ENCODE measurements around the gene RNASEH2B.

Gene RNASEH2B

DNA sequence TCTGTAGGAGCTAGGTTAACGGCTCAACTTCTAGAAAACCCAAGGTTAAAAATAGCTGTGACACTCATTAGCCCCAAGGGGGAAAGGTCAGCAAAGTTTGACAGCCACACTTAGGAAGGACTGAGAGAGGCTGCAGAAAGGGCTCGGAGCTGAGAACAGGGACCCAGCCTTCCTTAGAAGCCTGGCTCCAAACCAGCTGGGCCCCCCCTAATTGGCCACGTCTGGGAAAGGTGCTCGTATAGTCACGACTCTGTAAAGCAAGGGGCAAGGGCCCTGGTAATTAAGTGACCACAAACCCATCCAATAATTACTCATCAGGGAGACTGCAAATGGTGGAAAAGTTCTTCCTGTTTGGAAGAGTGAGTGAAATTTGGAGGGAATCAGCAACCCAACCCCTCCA is 90.5 kb downstream of the RNASEH2B start:
- FAIRE-seq = no peak
- DNase-seq (ENCODE audit: insufficient read length) = no peak
- TF ChIP-seq POLR2A (IDR thresholded peaks at IDR 0.05; ENCODE audit: low read depth, low read length) (no peak), POLR2AphosphoS5 (IDR thresholded peaks at IDR 0.05; ENCODE audit: low read depth, low read length) (no peak), TAF1 (IDR thresholded peaks at IDR 0.05; ENCODE audit: borderline replicate concordance, low read depth, low read length) (no peak)

DNA sequence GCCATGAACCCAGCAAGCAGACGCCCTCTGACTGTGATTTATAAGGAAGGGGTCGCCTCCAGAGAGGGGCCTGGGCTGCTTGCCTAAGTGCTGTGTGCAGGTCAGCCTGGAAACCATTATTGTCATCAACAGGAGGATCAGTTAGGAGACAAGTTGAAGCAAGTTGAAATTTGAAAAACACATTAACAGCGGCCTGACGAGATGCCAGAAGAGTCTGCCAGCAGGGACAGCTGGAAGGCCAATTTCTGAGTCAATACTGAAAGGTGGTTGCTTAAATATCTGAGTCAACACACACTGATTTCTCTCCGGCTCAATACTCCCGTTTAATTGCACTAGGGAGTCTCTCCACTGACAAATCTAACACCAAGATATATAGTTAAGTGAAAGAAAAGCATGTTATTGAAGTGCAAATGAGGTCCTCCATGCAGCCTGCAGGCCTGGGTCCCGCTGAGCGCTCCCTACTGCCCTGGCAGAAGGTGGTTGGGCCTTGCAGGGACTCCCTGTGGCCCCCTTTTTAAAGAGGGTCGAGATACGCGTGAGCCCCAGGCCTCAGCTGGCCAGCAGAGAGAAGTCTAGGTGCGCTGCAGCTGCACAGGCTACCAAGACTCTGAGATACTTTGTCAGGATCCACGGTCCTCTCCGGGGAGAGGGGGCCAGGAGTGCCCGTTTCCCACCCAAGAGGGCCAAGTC is 91.1 kb downstream of the RNASEH2B start:
- FAIRE-seq (no peak), DNase-seq (ENCODE audit: insufficient read length) (no peak)
- no peak for TF ChIP-seq POLR2A (IDR thresholded peaks at IDR 0.05; ENCODE audit: low read depth, low read length)
- TF ChIP-seq POLR2AphosphoS5 (IDR thresholded peaks at IDR 0.05; ENCODE audit: low read depth, low read length) = no peak
- no peak for TF ChIP-seq TAF1 (IDR thresholded peaks at IDR 0.05; ENCODE audit: borderline replicate concordance, low read depth, low read length)

DNA sequence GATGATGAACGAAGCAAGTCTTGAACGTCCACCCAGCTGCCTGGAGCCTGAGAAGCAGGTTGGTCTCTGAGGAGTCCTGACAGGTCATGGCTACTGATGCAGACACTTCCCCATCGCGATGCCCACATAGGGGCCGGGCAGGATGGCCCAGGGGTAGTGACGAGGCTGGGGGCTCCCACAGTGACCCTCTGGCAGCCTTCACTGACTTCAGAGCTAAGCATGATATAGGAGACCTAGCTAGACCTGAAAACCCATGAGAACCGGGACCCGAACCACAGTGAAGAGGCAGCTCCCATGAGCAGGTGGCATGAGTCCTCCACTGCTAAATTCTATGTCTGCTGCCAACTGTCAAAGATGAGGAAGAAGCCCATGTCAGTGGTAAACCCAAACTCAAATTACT is 91.7 kb downstream of the RNASEH2B start:
- TF ChIP-seq POLR2A (IDR thresholded peaks at IDR 0.05; ENCODE audit: low read depth, low read length) (no peak), TAF1 (IDR thresholded peaks at IDR 0.05; ENCODE audit: borderline replicate concordance, low read depth, low read length) (no peak), POLR2AphosphoS5 (IDR thresholded peaks at IDR 0.05; ENCODE audit: low read depth, low read length) (no peak)
- FAIRE-seq = no peak
- no peak for DNase-seq (ENCODE audit: insufficient read length)

DNA sequence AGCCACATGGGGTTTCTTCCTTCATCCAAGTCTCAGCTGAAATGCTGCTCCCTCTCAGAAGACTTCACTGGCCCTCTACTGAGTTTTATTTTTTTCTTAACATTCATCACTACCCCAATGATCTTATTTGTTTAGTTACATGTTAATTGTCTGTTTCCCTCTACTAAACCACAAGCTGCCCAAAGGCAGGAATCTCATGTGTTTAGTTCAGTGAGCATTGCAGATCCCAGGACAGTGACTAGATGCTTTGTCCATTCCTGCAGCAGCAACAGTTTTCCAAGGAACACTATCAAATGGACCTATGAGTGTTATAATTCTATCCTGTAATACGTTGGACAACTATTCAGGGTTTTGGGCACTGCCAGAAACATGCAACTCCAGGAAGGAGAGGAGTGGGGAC is 93.1 kb downstream of the RNASEH2B start:
- DNase-seq (ENCODE audit: insufficient read length) (no peak), FAIRE-seq (no peak)
- TF ChIP-seq TAF1 (IDR thresholded peaks at IDR 0.05; ENCODE audit: borderline replicate concordance, low read depth, low read length) (no peak), POLR2A (IDR thresholded peaks at IDR 0.05; ENCODE audit: low read depth, low read length) (no peak), POLR2AphosphoS5 (IDR thresholded peaks at IDR 0.05; ENCODE audit: low read depth, low read length) (no peak)

DNA sequence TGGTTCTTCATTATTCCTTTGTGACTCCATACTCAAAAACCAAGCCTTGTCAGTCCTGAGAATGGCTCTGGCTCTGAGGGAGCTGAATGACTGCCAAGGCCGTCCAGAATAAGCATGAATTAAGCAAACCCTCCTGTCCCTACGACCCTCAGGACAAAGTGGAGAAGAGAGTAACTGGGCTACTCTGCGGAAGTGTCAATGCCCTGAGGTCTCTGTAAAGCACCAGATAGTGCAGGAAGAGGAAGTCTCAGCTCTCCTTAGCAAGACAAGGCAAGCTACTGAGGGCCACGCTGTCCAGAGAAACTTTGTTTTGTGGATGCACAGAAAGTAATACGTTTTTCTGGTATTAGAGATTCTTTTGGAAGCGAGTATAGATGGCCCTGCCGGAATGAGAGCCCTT is 94.1 kb downstream of the RNASEH2B start:
- no peak for DNase-seq (ENCODE audit: insufficient read length)
- TF ChIP-seq POLR2AphosphoS5 (IDR thresholded peaks at IDR 0.05; ENCODE audit: low read depth, low read length) (no peak), POLR2A (IDR thresholded peaks at IDR 0.05; ENCODE audit: low read depth, low read length) (no peak), TAF1 (IDR thresholded peaks at IDR 0.05; ENCODE audit: borderline replicate concordance, low read depth, low read length) (no peak)
- FAIRE-seq = no peak

DNA sequence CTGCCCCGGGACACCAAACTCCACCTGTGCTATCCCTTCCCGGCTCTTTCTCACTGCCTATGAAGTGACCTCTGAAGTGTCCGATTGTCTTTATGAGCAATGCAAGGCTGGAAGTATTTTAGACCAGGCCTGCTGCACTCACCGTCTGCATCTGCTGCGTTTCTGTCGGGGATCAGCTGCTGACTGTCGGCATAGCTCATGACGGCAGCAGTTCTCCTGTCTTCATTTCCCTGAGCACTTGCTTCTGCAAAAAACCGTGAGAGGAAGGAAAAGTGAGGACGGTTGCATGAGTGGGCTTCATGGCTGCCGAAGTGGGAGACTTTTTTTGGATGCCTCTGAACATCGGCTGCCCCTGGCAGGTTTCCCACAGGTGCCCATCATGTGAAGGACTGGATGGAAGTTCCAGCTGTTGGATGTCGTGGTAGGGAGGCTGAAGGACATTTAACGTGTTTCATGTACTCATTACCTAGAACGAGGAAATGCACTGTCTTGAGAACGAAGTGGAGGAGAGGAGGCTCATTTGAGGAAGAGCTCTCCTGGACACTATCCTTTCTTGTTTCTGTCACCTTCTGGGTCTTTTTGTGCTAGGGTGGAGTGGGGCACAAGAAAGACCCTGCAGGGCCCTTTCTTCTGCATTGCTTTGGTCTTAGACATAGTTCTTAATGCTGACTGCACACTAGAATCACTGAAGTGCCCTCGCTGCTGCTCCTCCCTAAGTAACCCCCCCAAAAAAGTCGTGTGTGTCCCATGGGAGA is 94.7 kb downstream of the RNASEH2B start:
- FAIRE-seq (no peak), DNase-seq (ENCODE audit: insufficient read length) (no peak)
- TF ChIP-seq POLR2AphosphoS5 (IDR thresholded peaks at IDR 0.05; ENCODE audit: low read depth, low read length) (no peak), POLR2A (IDR thresholded peaks at IDR 0.05; ENCODE audit: low read depth, low read length) (no peak), TAF1 (IDR thresholded peaks at IDR 0.05; ENCODE audit: borderline replicate concordance, low read depth, low read length) (no peak)

DNA sequence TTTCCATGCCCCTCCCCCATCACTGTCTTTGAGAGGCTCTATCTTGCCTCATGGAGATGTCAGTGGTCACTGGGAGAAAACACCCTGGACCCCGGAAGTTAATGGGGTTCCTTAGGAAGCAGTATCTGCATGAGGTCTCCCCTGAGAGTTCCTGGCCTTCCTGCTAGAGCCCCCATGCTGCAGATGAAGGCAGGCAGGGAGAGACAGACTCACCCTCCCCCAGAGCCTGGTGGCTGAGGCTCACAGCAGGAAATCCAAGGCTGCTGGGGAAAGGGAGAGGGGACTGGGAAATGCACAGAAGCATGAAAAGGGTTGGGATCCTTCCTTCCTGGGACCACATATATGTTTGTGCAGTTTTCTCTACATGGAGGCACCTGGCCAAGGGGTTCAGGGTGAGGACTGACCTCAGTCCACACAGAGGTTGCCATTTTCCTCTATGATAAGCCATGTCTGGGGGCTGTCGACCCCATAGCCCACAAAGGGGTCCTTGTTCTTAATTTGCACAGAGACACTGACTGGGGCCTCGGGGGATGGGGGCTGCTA is 95.4 kb downstream of the RNASEH2B start:
- no peak for TF ChIP-seq POLR2AphosphoS5 (IDR thresholded peaks at IDR 0.05; ENCODE audit: low read depth, low read length)
- no peak for TF ChIP-seq TAF1 (IDR thresholded peaks at IDR 0.05; ENCODE audit: borderline replicate concordance, low read depth, low read length)
- TF ChIP-seq POLR2A (IDR thresholded peaks at IDR 0.05; ENCODE audit: low read depth, low read length) = no peak
- FAIRE-seq (no peak), DNase-seq (ENCODE audit: insufficient read length) (no peak)

DNA sequence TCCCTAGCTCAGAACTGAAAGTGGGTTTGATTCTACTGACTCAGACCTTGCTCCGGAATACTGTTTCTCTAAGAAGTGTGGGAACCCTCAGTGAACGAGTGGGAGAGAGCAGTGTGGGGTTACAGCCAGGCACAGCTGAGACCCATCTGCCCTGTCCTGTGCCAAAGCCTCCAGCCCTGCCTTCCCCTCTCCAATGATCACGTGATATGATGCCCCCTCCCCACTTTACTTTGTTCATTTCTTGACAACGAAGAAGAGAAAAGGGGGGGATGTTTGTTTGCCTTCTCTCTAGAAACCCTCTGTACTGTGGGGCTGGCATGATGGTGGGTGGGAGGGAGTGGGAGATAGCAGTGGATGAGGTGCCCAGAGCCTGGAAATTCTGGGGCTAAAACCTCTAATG is 96.0 kb downstream of the RNASEH2B start:
- FAIRE-seq (no peak), DNase-seq (ENCODE audit: insufficient read length) (no peak)
- TF ChIP-seq TAF1 (IDR thresholded peaks at IDR 0.05; ENCODE audit: borderline replicate concordance, low read depth, low read length) (no peak), POLR2A (IDR thresholded peaks at IDR 0.05; ENCODE audit: low read depth, low read length) (no peak), POLR2AphosphoS5 (IDR thresholded peaks at IDR 0.05; ENCODE audit: low read depth, low read length) (no peak)

Data from GM12892 (cell line).